ENCODE data around the gene BRMS1L.

Gene BRMS1L

GRCh38 chr14:35865611-35866324 is 39.6 kb downstream of the BRMS1L start:
- no peak for DNase-seq (ENCODE audit: low spot score)

GRCh38 chr14:35866595-35867279 is 40.6 kb downstream of the BRMS1L start:
- no peak for DNase-seq (ENCODE audit: low spot score)

DNA sequence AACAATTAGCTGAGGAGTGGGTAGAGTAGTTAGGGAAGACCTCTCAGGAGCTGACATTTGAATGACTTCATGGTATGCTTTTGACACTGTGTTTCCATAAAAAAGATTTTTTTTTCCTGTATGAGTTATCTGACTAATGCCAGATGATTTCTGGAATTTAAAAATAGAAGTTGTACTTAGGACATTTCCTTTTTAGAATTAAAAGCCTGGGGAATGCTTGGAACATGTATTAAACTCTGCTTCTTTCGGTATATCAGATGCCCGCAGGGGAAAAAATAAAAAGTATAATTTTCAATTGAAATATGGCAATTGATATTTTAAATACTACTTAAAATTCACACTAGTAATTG is 41.1 kb downstream of the BRMS1L start:
- no peak for DNase-seq (ENCODE audit: low spot score)

DNA sequence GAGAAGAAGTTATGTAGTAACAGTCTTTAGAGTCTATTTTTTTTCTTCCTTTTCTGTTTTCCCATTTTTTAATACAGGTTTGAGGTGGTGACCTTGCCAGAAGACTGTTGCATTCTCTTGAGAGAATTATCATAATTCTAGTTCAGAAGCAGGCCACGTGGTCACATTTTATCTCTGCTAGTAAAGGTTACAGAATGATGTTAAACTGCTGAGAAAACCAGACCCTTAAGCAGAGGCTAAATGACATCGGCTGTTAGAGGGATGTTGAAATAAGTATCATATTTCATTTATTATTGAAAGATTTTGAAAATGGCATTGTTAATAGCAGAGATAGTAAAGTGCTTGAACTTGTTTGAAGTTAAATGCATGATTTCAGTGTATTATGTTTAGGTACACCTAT is 49.2 kb downstream of the BRMS1L start:
- no peak for DNase-seq (ENCODE audit: low spot score)

DNA sequence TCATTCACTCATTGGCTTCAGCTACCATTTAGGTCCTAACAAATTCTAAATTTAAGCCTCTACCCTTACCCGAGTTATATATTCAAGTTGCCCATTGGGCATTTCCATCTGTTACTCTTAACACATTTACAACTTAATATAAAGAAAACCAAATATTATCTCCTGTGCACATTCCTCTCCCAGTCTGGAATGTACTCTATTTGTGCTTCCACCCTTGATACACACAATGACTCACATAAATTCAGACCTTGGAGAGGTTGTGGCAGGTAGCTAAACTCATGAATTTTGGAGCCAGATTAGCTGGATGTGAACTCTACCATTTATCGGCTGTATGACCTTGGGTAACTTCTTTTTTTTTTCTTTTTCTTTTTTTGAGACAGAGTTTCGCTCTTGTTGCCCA is 51.1 kb downstream of the BRMS1L start:
- DNase-seq (ENCODE audit: low spot score) = no peak

- peak; percentile 75 for DNase-seq (ENCODE audit: low spot score)
These were observed 52.4 kb downstream of the BRMS1L start for GRCh38 chr14:35878272-35879150.

- no peak for DNase-seq (ENCODE audit: low spot score)
These were observed 53.1 kb downstream of the BRMS1L start for GRCh38 chr14:35879151-35879648.

- DNase-seq (ENCODE audit: low spot score) = peak; percentile 24
These were observed 53.6 kb downstream of the BRMS1L start for GRCh38 chr14:35879654-35880249.

DNA sequence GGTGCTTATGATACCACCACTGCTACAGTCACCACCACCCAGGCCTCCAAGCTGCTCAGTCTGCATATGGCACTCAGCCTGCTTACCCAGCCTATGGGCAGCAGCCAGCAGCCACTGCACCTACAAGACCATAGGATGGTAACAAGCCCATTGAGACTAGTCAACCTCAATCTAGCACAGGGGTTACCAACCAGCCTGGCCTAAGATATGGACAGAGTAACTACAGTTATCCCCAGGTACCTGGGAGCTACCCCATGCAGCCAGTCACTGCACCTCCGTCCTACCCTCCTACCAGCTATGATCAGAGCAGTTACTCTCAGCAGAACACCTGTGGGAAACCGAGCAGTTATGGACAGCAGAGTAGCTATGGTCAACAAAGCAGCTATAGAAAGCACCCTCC is 55.1 kb downstream of the BRMS1L start:
- no peak for DNase-seq (ENCODE audit: low spot score)

DNA sequence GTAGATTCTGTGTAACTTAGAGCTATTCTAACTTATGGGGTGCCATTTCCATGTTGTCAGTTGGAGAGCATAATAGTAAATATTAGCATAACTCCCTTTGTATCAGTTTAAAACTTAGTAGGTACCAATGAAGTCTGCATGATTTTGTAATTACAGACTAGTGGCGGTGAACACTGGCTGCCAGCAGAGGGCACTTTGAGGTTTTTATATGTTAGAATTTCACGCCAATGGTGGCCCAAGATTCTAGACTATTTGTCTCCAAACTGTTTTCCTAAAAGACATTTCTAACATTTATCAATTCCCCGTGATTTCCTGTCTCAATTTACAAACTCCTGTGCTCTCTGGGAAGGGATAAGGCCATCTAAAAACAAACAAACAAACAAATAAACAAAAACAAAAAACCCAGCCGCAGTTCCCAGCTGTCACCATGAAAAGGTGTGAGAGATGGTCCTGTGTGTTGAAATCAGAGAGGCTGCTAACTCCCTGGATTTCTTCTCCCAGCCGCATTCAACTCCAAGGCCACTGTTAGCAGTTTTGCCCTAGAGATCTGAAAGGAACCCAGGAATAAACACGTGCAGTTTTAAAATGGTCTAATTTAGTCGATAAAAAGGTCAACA is 57.6 kb downstream of the BRMS1L start:
- peak; percentile 16 for DNase-seq (ENCODE audit: low spot score)

DNA sequence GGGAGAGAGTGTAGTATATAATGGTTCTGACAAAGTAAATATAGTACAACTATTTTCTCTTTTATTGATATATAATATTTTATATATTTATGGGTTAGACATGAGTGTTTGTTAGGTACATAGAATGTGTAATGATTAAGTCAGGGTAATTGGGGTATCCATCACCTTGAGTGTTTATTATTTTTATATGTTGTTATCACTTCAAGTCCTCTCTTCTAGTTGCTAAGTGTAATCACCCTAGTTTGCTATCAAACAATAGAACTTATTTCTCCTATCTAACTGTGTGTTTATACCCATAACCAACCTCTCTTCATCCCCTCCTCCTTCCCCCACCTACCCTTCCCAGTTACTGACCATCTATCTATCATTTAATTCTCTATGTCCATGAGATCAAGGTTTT is 64.2 kb downstream of the BRMS1L start:
- no peak for DNase-seq (ENCODE audit: low spot score)

GRCh38 chr14:35895256-35895655 is 69.1 kb downstream of the BRMS1L start:
- no peak for DNase-seq (ENCODE audit: low spot score)

DNA sequence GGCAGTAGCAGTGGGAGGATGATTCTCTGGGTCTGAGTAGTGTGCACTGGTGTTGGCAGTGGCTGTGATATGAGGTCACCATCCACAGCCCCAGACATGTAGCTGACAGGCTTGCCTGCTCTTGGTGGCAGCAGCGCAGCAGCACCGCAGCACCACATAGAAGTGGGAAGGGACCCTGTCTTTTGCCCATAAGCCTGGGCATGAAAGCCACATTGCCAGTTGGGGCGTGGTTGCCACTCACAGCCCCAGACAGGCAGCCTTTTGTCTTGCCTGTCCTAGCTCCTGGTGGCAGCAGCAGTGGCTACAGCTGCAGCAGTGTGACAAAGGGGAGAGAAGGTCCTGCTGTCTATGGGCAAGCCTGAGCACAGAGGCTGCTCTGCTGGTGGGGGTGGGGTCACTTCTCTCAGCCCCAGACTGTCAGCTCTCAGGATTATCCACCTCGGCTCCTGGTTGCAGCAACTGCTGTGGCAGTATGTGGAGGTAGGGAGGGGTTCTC is 71.5 kb downstream of the BRMS1L start:
- DNase-seq (ENCODE audit: low spot score) = no peak

- DNase-seq (ENCODE audit: low spot score) = no peak
These were observed 72.2 kb downstream of the BRMS1L start for GRCh38 chr14:35898217-35898775.

DNA sequence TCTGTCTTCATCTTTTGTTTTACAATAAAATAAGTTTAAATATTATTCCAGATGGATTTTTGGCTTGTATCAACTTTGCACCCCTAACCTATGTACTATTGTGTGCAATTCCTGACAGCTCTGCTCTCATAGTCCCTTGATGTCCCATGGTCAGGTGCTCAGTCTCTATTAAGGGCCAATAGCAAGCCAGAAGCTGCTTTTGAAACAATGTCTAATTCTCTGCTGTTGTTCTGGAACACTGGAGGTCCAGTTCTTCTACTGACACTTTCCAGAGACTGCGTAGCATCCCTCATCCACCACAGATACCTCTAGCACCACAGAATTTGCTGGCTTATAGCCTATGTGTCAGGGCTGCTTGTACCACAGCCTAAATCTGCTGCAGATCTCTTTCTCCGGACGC is 74.6 kb downstream of the BRMS1L start:
- DNase-seq (ENCODE audit: low spot score) = no peak

GRCh38 chr14:35909665-35910064 is 83.5 kb downstream of the BRMS1L start:
- DNase-seq (ENCODE audit: low spot score) = no peak

- no peak for DNase-seq (ENCODE audit: low spot score)
These were observed 84.1 kb downstream of the BRMS1L start for GRCh38 chr14:35910191-35910590.

DNA sequence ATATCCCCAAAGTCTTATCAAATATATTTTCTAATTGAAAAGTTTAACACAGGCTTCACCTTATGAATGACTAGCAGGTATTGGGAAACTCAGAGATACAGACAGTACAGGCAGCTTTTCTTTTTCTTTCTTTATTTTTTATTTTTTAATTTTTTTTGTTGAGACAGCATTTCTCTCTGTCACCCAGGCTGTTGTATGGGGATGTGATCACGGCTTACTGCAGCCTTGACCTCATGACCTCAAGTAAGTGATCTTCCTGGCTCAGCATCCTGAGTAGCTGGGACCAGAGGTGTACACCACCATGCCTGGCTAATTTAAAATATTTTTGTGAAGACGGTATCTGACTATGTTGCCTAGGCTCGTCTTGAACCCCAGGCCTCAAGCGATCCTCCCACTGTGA is 85.0 kb downstream of the BRMS1L start:
- DNase-seq (ENCODE audit: low spot score) = no peak

DNA sequence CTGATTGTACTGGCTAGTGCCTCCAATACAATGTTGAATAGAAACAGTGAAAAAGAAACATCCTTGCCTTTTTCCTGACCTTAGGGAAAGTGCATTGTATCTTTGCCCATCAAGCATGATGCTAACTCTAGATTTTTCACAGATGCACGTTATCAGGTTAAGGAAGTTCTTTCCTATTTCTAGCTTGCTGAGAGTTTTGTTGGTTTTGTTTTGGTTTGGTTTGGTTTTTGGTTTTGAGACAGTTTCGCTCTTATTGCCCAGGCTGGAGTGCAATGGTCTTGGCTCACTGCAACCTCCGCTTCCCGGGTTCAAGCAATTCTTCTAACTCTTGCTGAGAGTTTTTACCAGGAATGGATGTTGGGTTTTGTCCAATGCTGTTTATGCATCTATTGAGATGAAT is 89.0 kb downstream of the BRMS1L start:
- no peak for DNase-seq (ENCODE audit: low spot score)

DNA sequence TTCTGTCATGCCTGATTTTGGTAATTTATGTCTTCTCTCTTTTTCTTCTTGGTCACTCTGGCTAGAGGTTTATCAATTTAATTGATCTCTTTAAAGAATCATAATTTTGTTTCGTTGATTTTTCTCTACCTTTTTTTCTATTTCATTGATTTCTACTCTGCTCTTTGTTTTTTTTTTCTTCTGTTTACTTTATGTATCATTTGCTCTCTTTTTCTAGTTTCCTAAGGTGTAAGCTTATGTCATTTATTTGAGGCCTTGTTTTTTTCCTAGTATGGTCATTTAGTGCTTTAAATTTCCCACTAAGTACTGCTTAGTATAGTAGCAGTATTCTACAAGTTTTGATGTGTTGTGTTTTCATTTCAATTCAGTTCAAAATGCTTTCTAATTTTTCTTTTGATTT is 89.6 kb downstream of the BRMS1L start:
- DNase-seq (ENCODE audit: low spot score) = no peak
